ENCODE measurements around the gene SLC39A5. TPM values are rescaled to one million over a fixed set of nuclear protein-coding genes. Genes with fewer than 3 reads are reported as not detected.
A peak's percentile ranks its signal among the peaks of the same experiment; 100 is the strongest.

The SLC39A5 gene
- polyA plus RNA-seq, 4 donors, result 3.0 to 63.3 (median 44.9) TPM

- DNase-seq (ENCODE audit: low read depth in 4 of 4, low spot score in 3 of 4), result no peak
Measured at GRCh38 chr12:56213878-56214277, 16.0 kb upstream of the SLC39A5 start.

DNA sequence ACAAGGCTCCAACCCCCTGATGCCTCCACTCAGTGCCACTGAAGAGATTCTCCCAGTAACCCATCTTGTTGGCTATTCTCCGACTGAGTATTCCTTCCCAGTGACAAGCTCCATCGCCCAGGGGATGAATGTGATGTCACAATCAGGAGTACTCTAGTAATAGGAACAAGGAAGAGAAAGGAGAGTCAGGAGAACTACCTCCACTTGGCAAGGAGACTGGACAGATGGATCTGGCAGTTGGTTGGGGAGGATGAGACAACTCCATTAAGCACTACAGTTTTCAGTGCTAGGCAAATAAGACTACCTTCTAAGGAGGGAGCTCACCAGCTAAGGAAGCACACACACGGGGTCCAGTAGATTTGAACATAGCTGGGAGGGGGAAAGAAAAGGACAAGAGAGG, 13.4 kb upstream of the SLC39A5 start:
- DNase-seq (ENCODE audit: low read depth in 4 of 4, low spot score in 3 of 4), result no peak

DNA sequence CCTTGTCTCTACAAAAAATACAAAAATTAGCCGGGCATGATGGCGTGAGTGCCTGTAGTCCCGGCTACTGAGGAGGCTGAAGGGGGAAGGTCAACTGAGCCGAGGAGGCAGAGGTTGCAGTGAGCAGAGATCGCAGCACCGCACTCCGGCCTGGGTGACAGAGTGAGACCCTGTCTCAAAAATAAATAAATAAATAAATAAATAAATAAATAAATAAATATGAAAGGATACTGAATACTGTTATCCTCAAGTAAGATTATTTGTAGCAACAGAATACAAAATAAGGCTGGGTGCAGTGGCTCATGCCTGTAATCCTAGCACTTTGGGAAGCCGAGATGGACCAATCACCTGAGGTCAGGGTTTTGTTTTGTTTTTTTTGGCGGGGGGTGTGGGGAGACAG, 10.0 kb upstream of the SLC39A5 start:
- DNase-seq (ENCODE audit: low read depth in 4 of 4, low spot score in 3 of 4), result no peak

DNA sequence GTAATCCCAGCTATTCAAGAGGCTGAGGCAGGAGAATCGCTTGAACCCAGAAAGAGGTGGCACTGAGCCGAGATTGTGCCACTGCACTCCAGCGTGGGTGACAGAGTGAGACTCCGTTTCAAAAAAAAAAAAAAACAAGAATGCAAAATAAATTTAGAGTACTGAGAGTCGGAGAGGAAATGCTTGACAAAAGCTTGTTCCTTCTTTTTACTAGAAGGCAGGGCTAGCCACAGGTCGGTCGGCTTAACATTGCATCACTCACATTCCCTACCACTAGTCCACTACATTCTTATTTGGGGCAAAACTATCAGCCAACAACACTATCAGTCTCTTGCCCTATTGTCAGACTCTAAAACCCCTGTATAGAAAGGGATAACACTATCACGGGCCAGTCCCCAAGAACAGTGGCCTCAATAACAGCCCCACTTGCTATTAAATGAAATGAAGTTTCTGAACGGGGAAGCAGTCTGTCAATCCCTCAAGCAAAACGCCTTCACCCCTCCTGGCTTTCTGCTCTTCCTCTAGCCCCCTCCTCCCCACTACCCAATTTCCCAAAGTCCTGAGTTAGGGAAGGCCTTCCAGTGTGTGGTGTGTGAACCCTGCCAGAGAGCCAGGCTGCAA, 9.1 kb upstream of the SLC39A5 start:
- DNase-seq (ENCODE audit: low read depth in 4 of 4, low spot score in 3 of 4), result no peak

- peak in 2 of 4 donors; percentile 49 to 51 for DNase-seq (ENCODE audit: low read depth in 4 of 4, low spot score in 3 of 4)
Measured at GRCh38 chr12:56221232-56221756, 8.6 kb upstream of the SLC39A5 start.

GRCh38 chr12:56221757-56222530, 7.9 kb upstream of the SLC39A5 start, which contains the start of gene RNF41:
Gene RNF41 (minus strand): TSS chr12:56221922. CDS start chr12:56214047, 7,875 bp downstream.
- DNase-seq (ENCODE audit: low read depth in 4 of 4, low spot score in 3 of 4), result peak; percentile 93 to 97 (median 96)

GRCh38 chr12:56222531-56222895, 7.3 kb upstream of the SLC39A5 start:
- DNase-seq (ENCODE audit: low read depth in 4 of 4, low spot score in 3 of 4), result no peak

DNA sequence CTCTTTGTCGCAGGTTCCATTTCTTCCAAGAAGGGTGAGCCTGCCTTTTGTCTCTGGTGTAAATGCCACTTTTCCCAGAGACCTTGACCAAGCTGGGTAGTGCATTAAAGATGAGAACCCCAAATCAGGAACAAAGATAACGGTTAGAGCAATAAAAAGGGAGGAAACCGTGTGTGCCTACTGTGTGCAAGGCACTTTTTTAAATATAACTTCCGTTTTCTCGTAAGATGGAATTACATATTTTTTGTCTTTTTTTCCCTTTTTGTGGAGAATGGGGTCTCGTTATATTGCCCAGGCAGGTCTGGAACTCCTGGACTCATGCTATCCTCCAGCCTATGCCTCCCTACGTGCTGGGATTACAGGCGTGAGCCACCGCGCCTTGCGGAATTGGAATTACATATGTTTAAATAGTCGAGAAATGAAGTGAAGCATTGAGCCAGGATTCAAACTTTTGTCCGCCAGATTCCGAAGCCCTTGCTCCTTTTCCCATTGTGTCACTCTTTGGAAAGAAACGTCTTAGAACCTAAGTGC, 6.2 kb upstream of the SLC39A5 start:
- DNase-seq (ENCODE audit: low read depth in 4 of 4, low spot score in 3 of 4), result no peak

DNA sequence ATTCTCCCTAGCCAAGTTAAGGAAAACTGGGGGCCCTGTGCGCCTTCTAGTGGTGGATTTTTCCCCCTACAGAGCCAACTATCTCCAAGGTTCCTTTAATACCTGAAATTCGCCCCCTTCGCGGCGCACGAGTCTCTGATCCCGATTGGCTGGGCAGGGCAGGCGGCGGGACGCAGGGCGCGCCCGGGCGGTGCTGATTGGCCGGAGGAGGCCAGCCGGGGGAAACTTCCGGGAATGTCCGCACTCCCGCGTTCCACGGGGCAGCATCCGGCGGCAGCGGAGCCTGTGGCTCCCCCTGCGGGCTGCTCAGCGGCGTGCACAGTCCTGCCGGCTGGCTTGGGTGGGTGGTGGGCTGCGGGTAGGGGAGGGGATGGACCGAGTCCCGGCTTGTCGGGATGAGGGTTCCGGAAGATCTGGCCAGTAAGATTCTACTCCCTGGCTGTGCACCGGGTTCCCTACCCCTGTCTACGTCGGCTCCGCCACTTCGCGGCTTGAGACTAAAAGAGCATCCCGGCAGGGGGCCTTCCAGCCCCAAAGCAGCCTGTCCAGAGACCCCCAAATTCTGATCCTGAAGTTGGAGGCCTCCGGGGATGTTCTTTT, 5.6 kb upstream of the SLC39A5 start, which contains the start of gene NABP2:
Gene NABP2, plus strand, starts transcription at position 241 of the 600 bp plus-strand sequence. CDS start 515 bp downstream, outside the sequence.
- DNase-seq (ENCODE audit: low read depth in 4 of 4, low spot score in 3 of 4), result peak; percentile 91 to 96 (median 96)

- DNase-seq (ENCODE audit: low read depth in 4 of 4, low spot score in 3 of 4), result no peak
Measured at GRCh38 chr12:56224954-56225353, 4.9 kb upstream of the SLC39A5 start.

DNA sequence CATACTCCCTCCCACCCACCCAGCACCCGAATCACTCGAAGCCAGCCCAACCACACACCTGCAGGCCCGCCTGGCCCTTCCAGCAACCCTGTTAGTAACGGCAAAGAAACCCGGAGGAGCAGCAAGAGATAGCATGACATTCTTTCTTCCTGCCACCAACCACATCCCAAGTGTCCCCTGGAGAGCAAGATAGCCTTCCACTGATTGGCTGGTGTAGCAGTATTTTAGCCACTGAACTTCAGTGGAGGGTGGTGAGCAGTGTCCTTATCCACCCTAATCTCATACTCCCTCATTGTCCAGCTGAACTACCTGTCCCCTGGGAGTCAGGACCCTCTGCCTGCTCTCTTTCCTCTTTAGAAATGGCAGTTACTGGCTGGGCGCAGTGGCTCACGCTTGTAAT, 769 bp upstream of the SLC39A5 start:
- DNase-seq (ENCODE audit: low read depth in 4 of 4, low spot score in 3 of 4), result no peak

- no peak for DNase-seq (ENCODE audit: low read depth in 4 of 4, low spot score in 3 of 4)
Measured at GRCh38 chr12:56230432-56231183, 757 bp downstream of the SLC39A5 start.

DNA sequence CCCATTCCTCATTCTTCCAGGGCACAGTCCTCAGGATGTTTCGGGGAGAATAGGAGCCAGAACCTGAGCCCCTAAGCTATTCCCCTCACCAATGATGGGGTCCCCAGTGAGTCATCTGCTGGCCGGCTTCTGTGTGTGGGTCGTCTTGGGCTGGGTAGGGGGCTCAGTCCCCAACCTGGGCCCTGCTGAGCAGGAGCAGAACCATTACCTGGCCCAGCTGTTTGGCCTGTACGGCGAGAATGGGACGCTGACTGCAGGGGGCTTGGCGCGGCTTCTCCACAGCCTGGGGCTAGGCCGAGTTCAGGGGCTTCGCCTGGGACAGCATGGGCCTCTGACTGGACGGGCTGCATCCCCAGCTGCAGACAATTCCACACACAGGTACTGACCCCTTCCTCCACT, 1.3 kb downstream of the SLC39A5 start:
- no peak for DNase-seq (ENCODE audit: low read depth in 4 of 4, low spot score in 3 of 4)

DNA sequence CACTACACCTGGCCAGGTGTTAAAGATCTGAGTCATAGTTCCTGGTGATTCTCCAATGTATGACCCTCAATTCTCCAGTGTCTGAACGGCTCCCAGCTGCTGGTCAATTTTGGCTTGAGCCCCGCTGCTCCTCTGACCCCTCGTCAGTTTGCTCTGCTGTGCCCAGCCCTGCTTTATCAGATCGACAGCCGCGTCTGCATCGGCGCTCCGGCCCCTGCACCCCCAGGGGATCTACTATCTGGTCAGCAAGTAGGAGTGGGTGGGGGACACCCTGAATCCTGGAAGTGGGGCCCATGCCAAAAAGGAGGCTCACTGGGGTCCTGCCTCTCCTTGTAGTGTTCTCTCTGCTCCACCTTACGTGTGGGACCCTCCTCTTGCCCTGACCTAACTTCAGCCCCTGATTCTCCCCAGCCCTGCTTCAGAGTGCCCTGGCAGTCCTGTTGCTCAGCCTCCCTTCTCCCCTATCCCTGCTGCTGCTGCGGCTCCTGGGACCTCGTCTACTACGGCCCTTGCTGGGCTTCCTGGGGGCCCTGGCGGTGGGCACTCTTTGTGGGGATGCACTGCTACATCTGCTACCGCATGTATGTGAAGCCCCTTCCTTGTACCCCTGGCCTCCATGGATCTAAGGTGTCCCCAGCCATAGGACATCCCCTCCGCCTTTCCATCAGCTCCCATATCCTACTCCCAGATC, 5.0 kb downstream of the SLC39A5 start:
- no peak for DNase-seq (ENCODE audit: low read depth in 4 of 4, low spot score in 3 of 4)

DNA sequence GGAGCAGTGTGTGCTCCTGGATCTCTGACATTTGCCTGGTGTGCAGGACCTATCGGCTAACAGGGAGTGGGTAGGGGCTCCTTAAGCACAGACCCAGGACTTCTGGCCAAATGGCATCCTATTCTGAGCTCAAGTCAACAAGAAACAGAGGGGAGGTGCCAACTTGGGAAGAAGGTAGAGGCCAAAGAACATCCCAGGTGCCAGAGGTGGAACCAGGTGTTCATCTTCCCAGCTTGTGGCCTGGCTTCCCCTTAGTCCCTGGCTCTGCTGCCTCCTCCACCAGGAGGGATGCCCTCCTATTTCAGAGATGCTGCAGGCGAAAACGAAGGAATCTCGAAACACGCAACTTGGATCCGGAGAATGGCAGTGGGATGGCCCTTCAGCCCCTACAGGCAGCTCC, 6.2 kb downstream of the SLC39A5 start:
- no peak for DNase-seq (ENCODE audit: low read depth in 4 of 4, low spot score in 3 of 4)

GRCh38 chr12:56236985-56237384, 7.1 kb downstream of the SLC39A5 start:
- no peak for DNase-seq (ENCODE audit: low read depth in 4 of 4, low spot score in 3 of 4)

DNA sequence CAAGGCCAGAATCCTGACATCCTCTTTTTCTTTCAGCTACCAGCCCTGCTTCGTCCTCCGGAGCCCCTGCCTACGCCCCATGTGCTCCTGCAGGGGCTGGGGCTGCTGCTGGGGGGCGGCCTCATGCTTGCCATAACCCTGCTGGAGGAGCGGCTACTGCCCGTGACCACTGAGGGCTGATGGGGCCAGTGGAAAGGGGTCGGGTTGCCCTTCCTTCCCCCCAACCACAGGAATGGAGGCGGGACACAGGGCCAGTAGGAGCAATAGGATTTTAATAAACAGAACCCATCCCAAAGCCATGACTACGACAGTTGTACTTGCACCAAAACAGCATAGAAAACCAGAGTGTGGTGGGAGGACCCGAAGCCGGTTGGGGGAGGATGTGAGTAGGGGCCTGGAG, 7.7 kb downstream of the SLC39A5 start:
- DNase-seq (ENCODE audit: low read depth in 4 of 4, low spot score in 3 of 4), result no peak

DNA sequence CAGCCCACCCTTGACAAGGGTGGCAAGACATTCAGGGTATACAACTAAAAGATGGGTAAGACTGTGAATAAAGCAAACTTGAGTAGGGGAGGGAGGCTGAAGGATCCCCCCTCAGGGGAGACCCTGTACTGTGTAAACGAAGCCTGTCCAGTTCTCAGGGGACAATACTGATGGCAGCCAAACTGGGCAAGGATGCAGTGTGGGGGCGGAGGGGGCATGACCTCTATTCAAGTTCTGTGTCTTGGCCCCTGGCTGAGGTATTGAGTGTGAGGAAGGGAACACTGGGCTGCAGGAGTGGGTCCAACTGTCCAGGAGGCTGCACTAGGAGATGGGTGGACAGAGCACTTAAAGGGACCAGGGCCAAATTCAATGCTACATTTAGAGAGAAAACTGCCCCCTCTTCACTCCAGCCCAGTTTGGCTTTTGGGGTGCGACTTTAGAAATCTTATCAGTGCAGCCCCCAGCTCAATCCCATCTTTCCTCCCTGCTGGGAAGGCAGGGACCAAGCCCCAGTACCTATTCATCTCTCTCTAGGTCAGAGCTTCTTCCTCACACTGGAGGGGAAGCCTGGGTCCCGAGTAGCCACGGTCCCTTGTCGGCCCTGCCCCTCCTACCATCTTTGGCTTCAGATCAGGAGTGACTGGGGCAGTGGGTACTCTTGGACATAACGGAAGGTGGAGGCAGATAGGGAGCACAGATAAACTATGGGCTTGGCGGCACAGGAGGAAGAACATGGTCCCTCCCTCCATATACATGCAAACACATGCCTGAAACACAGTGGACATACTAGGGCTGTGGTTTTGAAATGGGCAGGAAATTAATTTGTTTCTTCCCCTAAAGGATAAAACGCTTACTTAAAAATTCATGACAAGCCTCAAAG, 11.8 kb downstream of the SLC39A5 start:
- no peak for DNase-seq (ENCODE audit: low read depth in 4 of 4, low spot score in 3 of 4)

GRCh38 chr12:56242986-56243385, 13.1 kb downstream of the SLC39A5 start:
- DNase-seq (ENCODE audit: low read depth in 4 of 4, low spot score in 3 of 4), result no peak
